Esophagus squamous epithelium (tissue), 5 donors: ENCODE data around the gene ZNF559. TPM values are rescaled to one million over a fixed set of nuclear protein-coding genes. Genes with fewer than 3 reads are reported as not detected.

Experiments
- DNase-seq: peaks from one replicate; lab custom pipeline; 2025; lab: John Stamatoyannopoulos, UW
- H3K27ac ChIP-seq, 4 donors: fragments of 200-600 bp; sonication (generic); one replicate each; pipeline ENCODE4 v1.5.1; 2016 to 2019; ENCODE audit warnings: mild to moderate bottlenecking in 1 of 4
- H3K27me3 ChIP-seq, 4 donors: fragments of 200-600 bp; sonication (generic); 1 replicate in 3 of 4; 2 replicates in 1 of 4; pipeline versions ENCODE4 v1.5.1 to v1.6.0; 2017 to 2021; ENCODE audit warnings: antibody characterized with exemption in 1 of 4
- H3K36me3 ChIP-seq, 3 donors: fragments of 200-600 bp; sonication (generic); one replicate each; pipeline ENCODE4 v1.5.1; 2016 to 2019
- H3K4me1 ChIP-seq, 3 donors: fragments of 200-600 bp; sonication (generic); one replicate each; pipeline ENCODE4 v1.5.1; 2017 to 2019
- H3K4me3 ChIP-seq, 4 donors: fragments of 200-600 bp; sonication (generic); 1 replicate in 3 of 4; 2 replicates in 1 of 4; pipeline ENCODE4 v1.5.1; 2016 to 2019; ENCODE audit warnings: mild to moderate bottlenecking in 2 of 4, moderate library complexity in 1 of 4
- H3K9me3 ChIP-seq, 3 donors: fragments of 200-600 bp; sonication (generic); one replicate each; pipeline ENCODE4 v1.5.1; 2016 to 2019
- CTCF ChIP-seq, 6 experiments: fragments of 450-650 bp in 4 of 6; fragments of 200-600 bp in 2 of 6; sonication (generic) in 2 of 6; IDR thresholded peaks; one replicate each; pipeline ENCODE4 v1.5.1; 2016 to 2019; ENCODE audit warnings: antibody characterized with exemption in 6 of 6, mild to moderate bottlenecking in 4 of 6, moderate library complexity in 4 of 6
- POLR2A ChIP-seq, 4 donors: fragments of 450-650 bp; IDR thresholded peaks; one replicate each; pipeline ENCODE4 v1.6.1; 2017; ENCODE audit warnings: antibody characterized with exemption in 4 of 4, mild to moderate bottlenecking in 4 of 4, moderate library complexity in 3 of 4
- WGBS, 2 donors: methylation state at CpG; one replicate each; pipeline ENCODE4 v1.1.5; 2018; 5-methylcytosine and 5-hydroxymethylcytosine counted together
- intact Hi-C: fragments of 100-400 bp; cut with DNase I; formaldehyde crosslinking; loops from one replicate; pipeline ENCODE4 v1.15.0; 2022
- total RNA-seq, 4 donors: library from RNA; depleted of rRNA; stranded (reverse); fragments of >200 nt; gene quantifications; one replicate each; pipeline ENCODE4 v1.1.0, GENCODE V29; 2016
- donor health status: DM: yes; HTN: yes; CAD: no.

The ZNF559 gene
- total RNA-seq, 4 donors from 2014 or later, result 4.2 to 10.9 (median 7.0) TPM

- no peak for TF ChIP-seq POLR2A (IDR thresholded peaks at IDR 0.05)
- TF ChIP-seq CTCF (IDR thresholded peaks at IDR 0.05), result no peak
Measured at GRCh38 chr19:9353011-9353410, 29.0 kb downstream of the ZNF559 start.

GRCh38 chr19:9354651-9355050 is 30.7 kb downstream of the ZNF559 start:
- H3K27ac ChIP-seq, result no peak overlapping the region
- peaks cover 0 to 42% (median 0%) of the 10 kb centered on the region in 3 donors for H3K36me3 ChIP-seq
- intact Hi-C loops, result no loop called here
- no peak overlapping the region for H3K4me3 ChIP-seq
- DNase-seq, result no peak
- H3K27me3 ChIP-seq, result no peaks in the 10 kb centered on the region
- peaks cover 0 to 98% (median 65%) of the 10 kb centered on the region in 3 donors for H3K9me3 ChIP-seq
- TF ChIP-seq CTCF (IDR thresholded peaks at IDR 0.05), result no peak
- no peak for TF ChIP-seq POLR2A (IDR thresholded peaks at IDR 0.05)
- no peaks in the 10 kb centered on the region for H3K4me1 ChIP-seq
- WGBS, 2 donors, result 92 to 100% methylated on average over 2 of the region's 2 CpGs

More at GRCh38 chr19:9353011-9353410, 29.0 kb downstream of the ZNF559 start:
- no peak for DNase-seq
- H3K36me3 ChIP-seq, result peaks cover 0 to 51% (median 0%) of the 10 kb centered on the region in 3 donors
- H3K4me1 ChIP-seq, result no peaks in the 10 kb centered on the region
- no peak overlapping the region for H3K27ac ChIP-seq
- H3K4me3 ChIP-seq, result no peak overlapping the region
- intact Hi-C loops, result no loop called here
- H3K9me3 ChIP-seq, result peaks cover 0 to 98% (median 64%) of the 10 kb centered on the region in 3 donors
- H3K27me3 ChIP-seq, result no peaks in the 10 kb centered on the region

- Histone ChIP-seq H3K27me3 (no peaks in the 10 kb centered on the region), H3K4me3 (peak within 1 kb of the TSS in 1 of 4 donors; percentile 27), H3K36me3 (peaks cover 0 to 18% (median 0%) of the 10 kb centered on the region in 3 donors), H3K9me3 (peaks cover 0 to 94% (median 68%) of the 10 kb centered on the region in 3 donors), H3K27ac (no peak within 1 kb of the TSS), H3K4me1 (no peaks in the 10 kb centered on the region)
- intact Hi-C loops, result no loop called here
- TF ChIP-seq CTCF (IDR thresholded peaks at IDR 0.05) (no peak), POLR2A (IDR thresholded peaks at IDR 0.05) (no peak)
- 5 to 20% methylated on average over 2 to 22 of the region's 28 CpGs for WGBS, 2 donors
- DNase-seq, result no peak
Measured at GRCh38 chr19:9362905-9363304, 38.9 kb downstream of the ZNF559 start, which contains the start of gene ZNF177. Gene ZNF177, plus strand, starts transcription at chr19:9363013. Its CDS starts 15,299 bp downstream, at chr19:9378312.

- WGBS, 2 donors, result 79 to 82% methylated on average over 6 of the region's 6 CpGs
- peaks cover 0 to 96% (median 69%) of the 10 kb centered on the region in 3 donors for H3K9me3 ChIP-seq
Measured at GRCh38 chr19:9370738-9371619, 47.0 kb downstream of the ZNF559 start.

More at GRCh38 chr19:9370738-9371619, 47.0 kb downstream of the ZNF559 start:
- no peak overlapping the region for H3K27ac ChIP-seq
- peaks cover 0 to 53% (median 0%) of the 10 kb centered on the region in 3 donors for H3K36me3 ChIP-seq
- DNase-seq, result no peak
- H3K4me1 ChIP-seq, result no peaks in the 10 kb centered on the region
- no peak for TF ChIP-seq CTCF (IDR thresholded peaks at IDR 0.05)
- TF ChIP-seq POLR2A (IDR thresholded peaks at IDR 0.05), result no peak
- H3K27me3 ChIP-seq, result no peaks in the 10 kb centered on the region
- intact Hi-C loops, result no loop called here
- H3K4me3 ChIP-seq, result no peak overlapping the region
